Measurements from ENCODE around the gene PGAM5.

The PGAM5 gene

DNA sequence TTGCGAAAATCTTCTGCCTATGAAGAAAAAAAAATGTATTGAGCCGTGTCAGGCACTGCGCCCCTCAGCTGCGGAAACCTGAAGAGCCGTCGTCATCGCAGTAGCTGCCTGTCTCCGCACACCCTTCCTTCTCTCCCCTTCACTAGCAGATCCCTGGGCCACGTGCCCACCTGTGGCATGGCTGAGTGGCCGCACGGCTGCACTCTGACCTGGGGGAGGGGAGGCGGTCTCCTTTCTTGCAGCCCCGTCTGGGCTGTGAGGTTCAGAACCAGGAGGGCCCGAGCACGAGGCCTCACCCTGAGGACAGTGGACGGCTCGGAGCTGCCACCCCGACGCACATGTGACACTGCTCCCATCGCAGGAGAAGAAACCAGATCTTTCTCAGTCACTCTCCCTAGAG is 24.9 kb downstream of the PGAM5 start:
- TF ChIP-seq, protein P1, sequence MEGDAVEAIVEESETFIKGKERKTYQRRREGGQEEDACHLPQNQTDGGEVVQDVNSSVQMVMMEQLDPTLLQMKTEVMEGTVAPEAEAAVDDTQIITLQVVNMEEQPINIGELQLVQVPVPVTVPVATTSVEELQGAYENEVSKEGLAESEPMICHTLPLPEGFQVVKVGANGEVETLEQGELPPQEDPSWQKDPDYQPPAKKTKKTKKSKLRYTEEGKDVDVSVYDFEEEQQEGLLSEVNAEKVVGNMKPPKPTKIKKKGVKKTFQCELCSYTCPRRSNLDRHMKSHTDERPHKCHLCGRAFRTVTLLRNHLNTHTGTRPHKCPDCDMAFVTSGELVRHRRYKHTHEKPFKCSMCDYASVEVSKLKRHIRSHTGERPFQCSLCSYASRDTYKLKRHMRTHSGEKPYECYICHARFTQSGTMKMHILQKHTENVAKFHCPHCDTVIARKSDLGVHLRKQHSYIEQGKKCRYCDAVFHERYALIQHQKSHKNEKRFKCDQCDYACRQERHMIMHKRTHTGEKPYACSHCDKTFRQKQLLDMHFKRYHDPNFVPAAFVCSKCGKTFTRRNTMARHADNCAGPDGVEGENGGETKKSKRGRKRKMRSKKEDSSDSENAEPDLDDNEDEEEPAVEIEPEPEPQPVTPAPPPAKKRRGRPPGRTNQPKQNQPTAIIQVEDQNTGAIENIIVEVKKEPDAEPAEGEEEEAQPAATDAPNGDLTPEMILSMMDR (conservative IDR thresholded peaks at IDR 0.05; ENCODE audit: control insufficient read depth, insufficient read depth, low read depth, low read length): no peak
- no peak for DNase-seq (ENCODE audit: low read depth)
- no peak overlapping the region for H3K4me3 ChIP-seq (ENCODE audit: control insufficient read depth, low read depth, low read length)

DNA sequence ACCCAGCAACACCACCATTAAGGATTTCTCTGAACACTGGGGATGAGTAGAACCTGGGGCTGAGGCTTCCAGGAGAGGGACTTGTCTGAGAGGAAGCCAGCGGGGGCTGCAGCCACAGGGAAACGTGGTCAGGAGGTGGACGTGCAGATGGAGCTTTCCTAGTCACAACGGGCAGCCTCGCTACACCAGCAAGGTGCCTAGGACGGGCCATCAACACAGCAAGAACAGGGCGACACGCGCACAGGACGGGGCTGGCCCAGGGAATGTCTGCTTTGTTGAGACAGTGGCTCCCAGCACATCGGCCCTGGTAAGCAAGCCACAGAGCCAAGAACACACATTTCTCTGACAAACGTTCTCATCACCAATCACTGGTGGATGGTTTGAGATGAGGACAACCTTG is 25.7 kb downstream of the PGAM5 start:
- no peak overlapping the region for H3K4me3 ChIP-seq (ENCODE audit: control insufficient read depth, low read depth, low read length)
- TF ChIP-seq, protein P1 (conservative IDR thresholded peaks at IDR 0.05; ENCODE audit: control insufficient read depth, insufficient read depth, low read depth, low read length): no peak
- DNase-seq (ENCODE audit: low read depth): no peak

GRCh38 chr12:132736913-132737312 is 26.3 kb downstream of the PGAM5 start:
- no peak overlapping the region for H3K4me3 ChIP-seq (ENCODE audit: control insufficient read depth, low read depth, low read length)
- TF ChIP-seq, protein P1 (conservative IDR thresholded peaks at IDR 0.05; ENCODE audit: control insufficient read depth, insufficient read depth, low read depth, low read length): no peak
- DNase-seq (ENCODE audit: low read depth): no peak

GRCh38 chr12:132739600-132740312 is 29.1 kb downstream of the PGAM5 start:
- no peak for DNase-seq (ENCODE audit: low read depth)
- H3K4me3 ChIP-seq (ENCODE audit: control insufficient read depth, low read depth, low read length): no peak overlapping the region
- TF ChIP-seq, protein P1 (conservative IDR thresholded peaks at IDR 0.05; ENCODE audit: control insufficient read depth, insufficient read depth, low read depth, low read length): no peak

DNA sequence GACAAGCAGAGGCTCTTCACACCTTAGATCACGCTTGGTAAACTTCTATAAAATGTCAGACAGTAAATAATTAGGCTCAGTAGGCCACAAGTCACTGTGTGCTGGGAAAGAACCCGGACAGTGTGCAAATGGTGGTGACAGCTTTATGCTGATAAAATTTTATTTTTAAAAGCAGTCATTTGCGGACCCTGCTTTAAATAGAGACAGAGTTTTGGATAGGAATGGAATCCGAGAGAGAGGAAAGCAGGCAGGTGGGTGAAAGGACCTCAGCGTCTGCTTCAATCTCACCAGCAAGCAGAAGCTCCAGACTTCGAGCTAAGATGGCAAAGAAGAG is 29.6 kb downstream of the PGAM5 start:
- DNase-seq (ENCODE audit: low read depth): no peak
- no peak overlapping the region for H3K4me3 ChIP-seq (ENCODE audit: control insufficient read depth, low read depth, low read length)
- TF ChIP-seq, protein P1 (conservative IDR thresholded peaks at IDR 0.05; ENCODE audit: control insufficient read depth, insufficient read depth, low read depth, low read length): no peak

DNA sequence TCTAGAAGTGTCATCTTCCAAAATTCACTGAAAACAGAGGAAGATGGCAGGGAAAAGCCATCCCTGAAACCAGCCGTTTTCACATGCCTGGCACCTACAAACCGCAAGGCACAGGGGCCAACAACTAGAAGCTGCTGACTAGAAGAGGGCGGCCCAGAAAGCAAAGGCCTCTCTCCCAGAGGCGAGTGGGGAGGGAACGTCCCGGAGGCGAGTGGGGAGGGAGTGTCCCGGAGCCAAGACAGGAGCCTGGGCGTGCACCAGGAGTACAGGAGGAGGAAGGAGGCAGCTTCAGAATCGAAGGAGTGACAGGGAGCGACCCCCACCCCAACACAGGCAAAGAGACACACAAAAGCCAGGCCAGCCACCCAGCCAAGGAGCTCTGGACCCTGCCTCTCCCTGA is 30.0 kb downstream of the PGAM5 start:
- no peak overlapping the region for H3K4me3 ChIP-seq (ENCODE audit: control insufficient read depth, low read depth, low read length)
- no peak for DNase-seq (ENCODE audit: low read depth)
- TF ChIP-seq, protein P1 (conservative IDR thresholded peaks at IDR 0.05; ENCODE audit: control insufficient read depth, insufficient read depth, low read depth, low read length): no peak

DNA sequence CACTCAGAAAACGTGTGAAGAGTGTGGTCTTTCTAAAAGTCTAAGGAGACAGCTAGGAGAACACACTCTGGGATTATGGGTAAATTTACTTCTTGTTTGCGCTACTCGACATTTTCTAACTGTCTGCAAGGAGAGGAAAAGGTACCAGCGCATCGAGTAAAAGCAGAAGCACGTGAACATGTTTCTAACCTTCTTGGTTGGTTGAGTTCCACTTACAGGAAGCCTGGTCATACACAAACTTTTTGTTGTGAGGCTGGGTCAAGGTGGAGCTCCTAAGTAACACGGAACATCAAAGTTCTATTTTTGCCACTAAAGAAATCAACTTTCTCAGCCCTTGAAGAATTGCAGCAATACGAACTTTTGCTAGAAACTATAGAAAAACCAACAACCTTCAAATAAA is 31.0 kb downstream of the PGAM5 start:
- TF ChIP-seq, protein P1 (conservative IDR thresholded peaks at IDR 0.05; ENCODE audit: control insufficient read depth, insufficient read depth, low read depth, low read length): no peak
- no peak for DNase-seq (ENCODE audit: low read depth)
- H3K4me3 ChIP-seq (ENCODE audit: control insufficient read depth, low read depth, low read length): no peak overlapping the region
